Urothelium cell line (cell line): Measurements from ENCODE around the gene ACSM3.

Experiments used
- DNase-seq: peaks from one replicate; pipeline ENCODE4 v3.0.0; 2011; ENCODE audit warnings: low spot score, mixed read lengths
- FAIRE-seq: peaks from 2 replicates; lab custom pipeline; 2011; peaks lifted over from hg19 to GRCh38; lab: Jason Lieb, UNC

ACSM3 gene

DNA sequence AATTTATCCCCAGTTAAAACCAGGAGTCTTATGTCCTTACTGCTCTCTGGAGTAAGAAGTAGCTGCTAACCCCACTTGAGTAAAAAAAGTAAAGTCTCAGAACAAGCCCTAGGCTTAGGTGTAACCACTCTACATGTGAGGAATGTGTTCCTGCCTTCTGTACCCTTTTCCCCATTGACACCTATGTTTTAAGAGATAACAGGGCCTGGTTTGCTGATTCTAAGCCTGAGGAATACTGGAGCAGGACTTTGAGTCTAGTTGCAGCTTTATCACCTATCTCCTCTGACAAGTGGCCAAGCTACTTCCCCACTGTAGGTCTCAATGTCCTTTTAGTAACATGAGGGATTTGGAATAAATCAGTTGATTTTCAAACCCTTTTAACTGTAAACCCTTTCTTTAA, 82.7 kb downstream of the ACSM3 start:
- FAIRE-seq (no peak), DNase-seq (no peak)
